B cell (primary cell): Measurements from ENCODE around the gene TPMT. TPM values are rescaled to one million over a fixed set of nuclear protein-coding genes. Genes with fewer than 3 reads are reported as not detected.
A peak's percentile ranks its signal among the peaks of the same experiment; 100 is the strongest.

ENCODE experiments used
- ATAC-seq: fragments of 200-7000 bp; cut with Tn5 transposase; one replicate; pipeline ENCODE4 v1.10.0; 2021; ENCODE audit warnings: low read depth, mild to moderate bottlenecking, moderate number of reproducible peaks, moderate library complexity
- CTCF ChIA-PET: fragments of 350-600 bp; sonication (Branson Sonifier 250); formaldehyde crosslinking; loops from one replicate; lab custom pipeline; 2021; ENCODE audit warnings: antibody characterized with exemption, inconsistent platforms; lab: Charles Lee
- POLR2A ChIA-PET: fragments of 350-600 bp; sonication (Branson Sonifier 250); formaldehyde crosslinking; loops from one replicate; lab custom pipeline; 2021; ENCODE audit warnings: antibody characterized with exemption; lab: Charles Lee
- DNase-seq: peaks from one replicate; pipeline ENCODE4 v3.0.0; 2013
- H2AFZ ChIP-seq: 2 replicates; pipeline ENCODE4 v1.6.1; 2012; ENCODE audit warnings: mild to moderate bottlenecking, low read depth, low read length; ENCODE audit not compliant: insufficient read depth, poor library complexity, severe bottlenecking
- H3K27ac ChIP-seq, 2 donors: 1 replicate in 1 of 2; 2 replicates in 1 of 2; pipeline ENCODE4 v1.5.1; 2012 to 2013; ENCODE audit warnings: low read length in 2 of 2, mild to moderate bottlenecking in 2 of 2, moderate library complexity in 1 of 2
- H3K27me3 ChIP-seq, 4 experiments: fragments of 200-600 bp in 1 of 4; sonication (generic) in 1 of 4; replicated peaks in 1 of 4; 1 replicate in 2 of 4; 2 replicates in 2 of 4; pipeline versions ENCODE4 v1.6.1 to v1.7.0; 2013 to 2016; ENCODE audit warnings: low read length in 3 of 4, mild to moderate bottlenecking in 2 of 4, mixed read lengths in 1 of 4, moderate library complexity in 1 of 4; ENCODE audit not compliant: insufficient read depth in 4 of 4, control insufficient read depth in 3 of 4; ENCODE audit errors: control extremely low read depth in 1 of 4
- H3K36me3 ChIP-seq, 2 experiments: replicated peaks in 1 of 2; 1 replicate in 1 of 2; 2 replicates in 1 of 2; pipeline versions ENCODE4 v1.6.1 to v1.7.1; 2013; ENCODE audit warnings: low read length in 1 of 2; ENCODE audit not compliant: insufficient read depth in 2 of 2, control insufficient read depth in 1 of 2; ENCODE audit errors: control extremely low read depth in 1 of 2, extremely low read depth in 1 of 2
- H3K4me1 ChIP-seq, 2 donors: fragments of 200-600 bp in 1 of 2; sonication (generic) in 1 of 2; 1 replicate in 1 of 2; 2 replicates in 1 of 2; pipeline versions ENCODE4 v1.5.1 to v1.6.1; 2013 to 2017; ENCODE audit warnings: low read length in 2 of 2; ENCODE audit not compliant: control insufficient read depth in 2 of 2, insufficient read depth in 2 of 2
- H3K4me2 ChIP-seq: replicated peaks from 2 replicates; pipeline ENCODE3; 2012; ENCODE audit warnings: mild to moderate bottlenecking, low read depth, low read length; ENCODE audit not compliant: poor library complexity, severe bottlenecking
- H3K4me3 ChIP-seq, 5 experiments: fragments of 200-600 bp in 1 of 5; sonication (generic) in 1 of 5; 1 replicate in 3 of 5; 2 replicates in 2 of 5; pipeline versions ENCODE4 v1.5.1 to v1.7.0; 2011 to 2016; ENCODE audit warnings: low read length in 4 of 5, mild to moderate bottlenecking in 4 of 5, low read depth in 2 of 5, control low read depth in 1 of 5, moderate library complexity in 1 of 5; ENCODE audit not compliant: insufficient read depth in 1 of 5; ENCODE audit errors: control extremely low read depth in 1 of 5, extremely low read depth in 1 of 5
- H3K79me2 ChIP-seq: fragments of 200-600 bp; sonication (generic); one replicate; pipeline ENCODE4 v1.6.0; 2016; ENCODE audit warnings: low read length; ENCODE audit not compliant: control insufficient read depth, insufficient read depth
- H3K9ac ChIP-seq: fragments of 200-600 bp; sonication (generic); 2 replicates; pipeline ENCODE4 v1.6.1; 2017; ENCODE audit warnings: mild to moderate bottlenecking, low read length, moderate library complexity
- H3K9me3 ChIP-seq, 3 donors: one replicate each; pipeline versions ENCODE4 v1.6.1 to v1.7.1; 2013; ENCODE audit warnings: low read length in 2 of 3; ENCODE audit not compliant: control insufficient read depth in 2 of 3, insufficient read depth in 1 of 3; ENCODE audit errors: control extremely low read depth in 1 of 3
- H4K20me1 ChIP-seq: 2 replicates; pipeline ENCODE4 v1.6.0; 2012; ENCODE audit warnings: mild to moderate bottlenecking, low read length; ENCODE audit not compliant: insufficient read depth, control insufficient read depth, poor library complexity, severe bottlenecking
- H3K27ac Mint-ChIP-seq: one replicate; pipeline ENCODE4 v1.8.0; 2021; ENCODE audit warnings: mixed read lengths
- H3K27me3 Mint-ChIP-seq: one replicate; pipeline ENCODE4 v1.8.0; 2021; ENCODE audit warnings: mixed read lengths
- H3K4me1 Mint-ChIP-seq: one replicate; pipeline ENCODE4 v1.8.0; 2021; ENCODE audit warnings: mixed read lengths
- H3K4me3 Mint-ChIP-seq: one replicate; pipeline ENCODE4 v1.8.0; 2021; ENCODE audit warnings: mixed read lengths
- H3K9me3 Mint-ChIP-seq: one replicate; pipeline ENCODE4 v1.8.0; 2022; ENCODE audit warnings: mixed read lengths; ENCODE audit not compliant: insufficient read depth
- EZH2 ChIP-seq: IDR thresholded peaks from 2 replicates; pipeline ENCODE4 v1.6.1; 2012; ENCODE audit warnings: borderline replicate concordance, low read depth, mild to moderate bottlenecking, moderate library complexity, low read length; ENCODE audit not compliant: insufficient read depth, poor library complexity, severe bottlenecking
- WGBS: methylation state at CpG from one replicate; pipeline ENCODE4 v1.1.5; 2013; ENCODE audit warnings: missing lambda C conversion rate; ENCODE audit not compliant: insufficient coverage; 5-methylcytosine and 5-hydroxymethylcytosine counted together
- intact Hi-C: fragments of 100-400 bp; cut with micrococcal nuclease; formaldehyde crosslinking; loops from one replicate; pipeline ENCODE4 v1.10.0; 2022
- polyA plus RNA-seq: library from polyadenylated mRNA; depleted of rRNA; stranded (reverse); fragments of >200 nt; gene quantifications from 2 replicates; pipeline ENCODE4 v1.2.3, GENCODE V29; 2012
- total RNA-seq, 2 donors: library from RNA; stranded (reverse); fragments of 120-200 nt in 1 of 2; gene quantifications; 1 replicate in 1 of 2; 2 replicates in 1 of 2; pipeline versions ENCODE4 v1.2.3 to v1.2.4, GENCODE V29; 2013 to 2022
- TF ChIP-seq, protein P1 (sequence below): fragments of 200-600 bp; IDR thresholded peaks from one replicate; pipeline ENCODE4 v1.8.0; 2022; ENCODE audit warnings: antibody characterized with exemption, mild to moderate bottlenecking

Gene TPMT
- total and polyA plus RNA-seq, 2 donors (not counting 1 experiment from before 2014, with no cell fraction given) = 1.9 to 2.5 TPM

DNA sequence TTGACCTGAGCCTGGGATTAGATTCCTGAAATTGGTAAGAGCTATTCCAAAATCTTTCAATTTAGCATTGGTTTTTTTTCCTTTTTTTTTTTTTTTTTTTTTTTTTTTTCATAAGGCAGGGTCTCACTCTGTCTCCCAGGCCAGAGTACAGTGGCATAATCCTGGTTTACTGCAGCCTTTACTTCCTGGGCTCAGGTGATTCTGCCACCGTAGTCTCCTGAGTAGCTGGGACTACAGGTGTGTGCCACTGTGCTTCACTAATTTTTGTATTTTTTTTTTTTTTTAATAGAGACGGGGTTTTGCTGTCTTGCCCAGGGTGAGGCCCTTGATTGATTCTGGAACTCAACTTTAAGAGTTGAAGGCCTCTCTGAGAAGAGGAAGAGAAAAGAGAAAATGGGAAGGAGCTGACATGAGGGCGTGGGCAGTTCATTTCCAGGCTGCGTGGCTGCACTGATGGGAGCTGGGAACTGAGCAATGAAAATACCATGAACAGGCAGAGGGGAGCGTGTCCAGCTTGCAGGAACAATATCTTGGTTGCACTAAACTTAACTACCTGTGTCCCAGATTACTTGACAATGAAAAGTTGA, 25.0 kb upstream of the TPMT start:
- H3K36me3 ChIP-seq = peaks cover 0 to 8% of the 10 kb centered on the region in 2 experiments
- Mint-ChIP-seq H3K9me3 (peaks cover 2% of the 10 kb centered on the region), H3K4me1 (peaks cover 37% of the 10 kb centered on the region), H3K27ac (peak overlapping the region; percentile 32), H3K4me3 (peak overlapping the region; percentile 2), H3K27me3 (no peaks in the 10 kb centered on the region)
- no peak for TF ChIP-seq EZH2
- TF ChIP-seq, protein P1, sequence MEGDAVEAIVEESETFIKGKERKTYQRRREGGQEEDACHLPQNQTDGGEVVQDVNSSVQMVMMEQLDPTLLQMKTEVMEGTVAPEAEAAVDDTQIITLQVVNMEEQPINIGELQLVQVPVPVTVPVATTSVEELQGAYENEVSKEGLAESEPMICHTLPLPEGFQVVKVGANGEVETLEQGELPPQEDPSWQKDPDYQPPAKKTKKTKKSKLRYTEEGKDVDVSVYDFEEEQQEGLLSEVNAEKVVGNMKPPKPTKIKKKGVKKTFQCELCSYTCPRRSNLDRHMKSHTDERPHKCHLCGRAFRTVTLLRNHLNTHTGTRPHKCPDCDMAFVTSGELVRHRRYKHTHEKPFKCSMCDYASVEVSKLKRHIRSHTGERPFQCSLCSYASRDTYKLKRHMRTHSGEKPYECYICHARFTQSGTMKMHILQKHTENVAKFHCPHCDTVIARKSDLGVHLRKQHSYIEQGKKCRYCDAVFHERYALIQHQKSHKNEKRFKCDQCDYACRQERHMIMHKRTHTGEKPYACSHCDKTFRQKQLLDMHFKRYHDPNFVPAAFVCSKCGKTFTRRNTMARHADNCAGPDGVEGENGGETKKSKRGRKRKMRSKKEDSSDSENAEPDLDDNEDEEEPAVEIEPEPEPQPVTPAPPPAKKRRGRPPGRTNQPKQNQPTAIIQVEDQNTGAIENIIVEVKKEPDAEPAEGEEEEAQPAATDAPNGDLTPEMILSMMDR = no peak
- DNase-seq = peak; percentile 8
- H3K27ac ChIP-seq = peak overlapping the region in 1 of 2 donors; percentile 40
- intact Hi-C loops = no loop called here
- peaks cover 22% of the 10 kb centered on the region for H3K79me2 ChIP-seq
- no peak overlapping the region for H2AFZ ChIP-seq
- H4K20me1 ChIP-seq = no peaks in the 10 kb centered on the region
- ATAC-seq = no peak
- ChIA-PET POLR2A (interaction anchor here (0.7 kb wide), 1 partner anchor 25 kb away, joined by 4 read pairs; the partner anchor contains the start of gene KDM1B), CTCF (no interaction called here)
- peak overlapping the region; percentile 5 for H3K4me2 ChIP-seq
- no peak overlapping the region for H3K9ac ChIP-seq
- no peak overlapping the region for H3K4me3 ChIP-seq
- WGBS = 25% methylated on average over 1 of the region's 5 CpGs
- peaks cover 13 to 16% of the 10 kb centered on the region in 2 donors for H3K4me1 ChIP-seq
- no peaks in the 10 kb centered on the region for H3K9me3 ChIP-seq
- H3K27me3 ChIP-seq = no peaks in the 10 kb centered on the region

DNA sequence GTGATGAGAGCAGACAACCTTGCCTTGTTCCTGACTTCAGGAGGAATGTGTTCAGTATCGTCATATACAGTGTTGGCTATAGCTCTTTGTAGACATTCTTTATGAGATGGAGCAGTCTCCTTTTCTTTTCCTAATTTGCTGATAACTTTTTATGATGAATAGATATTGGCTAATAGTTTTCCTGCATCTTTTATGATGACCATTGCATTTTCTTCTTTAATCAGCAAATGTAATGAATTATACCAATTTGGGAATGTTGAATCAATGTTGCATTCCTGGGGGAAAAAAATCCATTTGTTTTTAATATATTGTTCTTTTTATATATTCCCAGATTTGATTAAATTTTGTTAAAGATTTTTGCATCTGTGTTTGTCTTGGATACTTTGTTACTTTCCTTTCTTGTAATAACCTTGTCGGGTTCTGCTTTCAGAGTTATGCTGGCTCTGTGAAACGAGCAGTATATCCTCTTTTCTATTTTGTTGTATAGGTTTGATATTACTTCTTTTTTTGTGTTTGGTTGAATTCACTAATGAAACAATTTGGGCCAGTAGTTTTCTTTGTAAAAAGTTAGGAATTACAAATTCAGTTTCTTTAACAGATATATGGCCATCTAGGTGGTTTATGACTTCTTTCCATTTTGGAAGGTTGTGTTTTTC, 24.2 kb upstream of the TPMT start:
- Mint-ChIP-seq H3K4me1 (peaks cover 37% of the 10 kb centered on the region), H3K27me3 (no peaks in the 10 kb centered on the region), H3K4me3 (peak overlapping the region; percentile 2), H3K27ac (peak overlapping the region; percentile 16), H3K9me3 (peaks cover 2% of the 10 kb centered on the region)
- Histone ChIP-seq H2AFZ (no peak overlapping the region), H3K4me1 (peaks cover 13 to 16% of the 10 kb centered on the region in 2 donors), H3K36me3 (peaks cover 1 to 9% of the 10 kb centered on the region in 2 experiments), H3K4me3 (no peak overlapping the region), H4K20me1 (no peaks in the 10 kb centered on the region), H3K9me3 (no peaks in the 10 kb centered on the region), H3K27ac (peak overlapping the region in 1 of 2 donors; percentile 40), H3K4me2 (no peak overlapping the region), H3K27me3 (no peaks in the 10 kb centered on the region), H3K9ac (no peak overlapping the region), H3K79me2 (peaks cover 22% of the 10 kb centered on the region)
- ChIA-PET POLR2A (no interaction called here), CTCF (no interaction called here)
- 60% methylated on average over 1 of the region's 3 CpGs for WGBS
- intact Hi-C loops = no loop called here
- no peak for ATAC-seq
- TF ChIP-seq EZH2 = no peak
- TF ChIP-seq, protein P1 = no peak
- DNase-seq = no peak
